K562 (cell line): ENCODE results near the gene CYB5R3.

Source experiments
- CBX2 ChIP-seq: fragments of 200-600 bp; sonication (generic); IDR thresholded peaks from one replicate; pipeline ENCODE4 v1.6.1; 2012; ENCODE audit warnings: mild to moderate bottlenecking, low read length, inconsistent platforms; ENCODE audit not compliant: insufficient read depth, poor library complexity, severe bottlenecking
- CBX3 ChIP-seq, 2 experiments: IDR thresholded peaks; 1 replicate in 1 of 2; 2 replicates in 1 of 2; pipeline ENCODE4 v1.6.1; 2012; ENCODE audit warnings: inconsistent platforms in 2 of 2, low read length in 2 of 2, borderline replicate concordance in 1 of 2, control low read depth in 1 of 2
- CREB5 ChIP-seq: fragments of 250-450 bp; sonication (Bioruptor Pico); IDR thresholded peaks from 2 replicates; pipeline ENCODE4 v1.5.0; 2020; ENCODE audit warnings: mild to moderate bottlenecking
- CTCF ChIP-seq, 3 experiments: IDR thresholded peaks in 2 of 3; conservative IDR thresholded peaks in 1 of 3; 2 replicates each; pipeline ENCODE4 v1.5.1; 2011 to 2012; ENCODE audit warnings: low read length in 3 of 3, mild to moderate bottlenecking in 3 of 3, control low read depth in 2 of 3, improper control_type of control experiment in 1 of 3, inconsistent platforms in 1 of 3, low read depth in 1 of 3, mixed read lengths in 1 of 3, moderate library complexity in 1 of 3; ENCODE audit not compliant: insufficient read depth in 2 of 3
- FOSL1 ChIP-seq: fragments of 200-800 bp; sonication (Bioruptor generic); conservative IDR thresholded peaks from 2 replicates; pipeline ENCODE4 v1.6.1; 2016; ENCODE audit warnings: missing genetic modification characterization, missing compliant biosample characterization
- FOXK2 ChIP-seq, 2 experiments: fragments of 450-650 bp; IDR thresholded peaks in 1 of 2; conservative IDR thresholded peaks in 1 of 2; 2 replicates each; pipeline ENCODE4 v1.6.1; 2016; ENCODE audit warnings: low read depth in 2 of 2, mild to moderate bottlenecking in 1 of 2
- HNRNPL ChIP-seq: fragments of 200-400 bp; formaldehyde crosslinking; IDR thresholded peaks from 2 replicates; pipeline ENCODE4 v1.6.1; 2017; ENCODE audit warnings: low read depth, mild to moderate bottlenecking, low read length
- JUN ChIP-seq, 2 experiments: sonication (generic) in 1 of 2; formaldehyde crosslinking in 1 of 2; IDR thresholded peaks; 2 replicates each; pipeline versions ENCODE4 v1.6.1 to v1.8.0; 2012 to 2022; ENCODE audit warnings: borderline replicate concordance in 2 of 2, mild to moderate bottlenecking in 2 of 2, improper control_type of control experiment in 1 of 2, low read depth in 1 of 2, low read length in 1 of 2, missing genetic modification reagents in 1 of 2
- MYC ChIP-seq, 2 experiments: fragments of 250-450 bp in 1 of 2; sonication (Bioruptor Pico) in 1 of 2; IDR thresholded peaks; 2 replicates each; pipeline versions ENCODE4 v1.5.1 to v1.6.1; 2012 to 2021; ENCODE audit warnings: low read depth in 2 of 2, borderline replicate concordance in 1 of 2, improper control_type of control experiment in 1 of 2, low read length in 1 of 2, mild to moderate bottlenecking in 1 of 2, moderate library complexity in 1 of 2
- NR2F6 ChIP-seq: fragments of 450-650 bp; formaldehyde crosslinking; IDR thresholded peaks from 2 replicates; pipeline ENCODE4 v1.4.0; 2020; ENCODE audit warnings: mild to moderate bottlenecking
- POLR2AphosphoS5 ChIP-seq: IDR thresholded peaks from 2 replicates; pipeline ENCODE4 v1.6.1; 2011; ENCODE audit warnings: mild to moderate bottlenecking, low read depth, low read length, moderate library complexity; ENCODE audit not compliant: control insufficient read depth, insufficient read depth
- SMARCC2 ChIP-seq: fragments of 450-650 bp; IDR thresholded peaks from 2 replicates; pipeline ENCODE4 v1.6.1; 2017; ENCODE audit warnings: antibody characterized with exemption, moderate library complexity, mild to moderate bottlenecking, low read depth
- U2AF1 ChIP-seq: fragments of 200-400 bp; formaldehyde crosslinking; optimal IDR thresholded peaks from 2 replicates; pipeline ENCODE3; 2017; ENCODE audit warnings: mild to moderate bottlenecking, low read depth, low read length, moderate library complexity

- TF ChIP-seq CBX3 (IDR thresholded peaks at IDR 0.05; ENCODE audit: borderline replicate concordance in 1 of 2, low read length in 2 of 2) = no peak
- no peak for TF ChIP-seq CBX2
- no peak for TF ChIP-seq SMARCC2
- no peak for TF ChIP-seq FOXK2 (conservative IDR thresholded peaks at IDR 0.05 in 1 of 2, IDR thresholded peaks at IDR 0.05 in 1 of 2; ENCODE audit: low read depth in 2 of 2)
- no peak for TF ChIP-seq POLR2AphosphoS5
- TF ChIP-seq NR2F6 (CRISPR knock-in tag) = no peak
- no peak for TF ChIP-seq HNRNPL
- TF ChIP-seq MYC (IDR thresholded peaks at IDR 0.05; ENCODE audit: low read depth, low read length) = no peak
- no peak for TF ChIP-seq MYC (CRISPR knock-in tag; IDR thresholded peaks at IDR 0.05; ENCODE audit: borderline replicate concordance, low read depth)
- no peak for TF ChIP-seq U2AF1
- TF ChIP-seq CREB5 = no peak
- no peak for TF ChIP-seq FOSL1 (tag)
- TF ChIP-seq CTCF (IDR thresholded peaks at IDR 0.05 in 2 of 3, conservative IDR thresholded peaks at IDR 0.05 in 1 of 3; ENCODE audit: insufficient read depth in 2 of 3, low read depth in 1 of 3, low read length in 3 of 3) = no peak
- no peak for TF ChIP-seq JUN (IDR thresholded peaks at IDR 0.05; ENCODE audit: borderline replicate concordance, low read depth, low read length)
- TF ChIP-seq JUN (CRISPR knock-in tag; IDR thresholded peaks at IDR 0.05; ENCODE audit: borderline replicate concordance) = no peak
These were observed 71.5 kb downstream of the CYB5R3 start for GRCh38 chr22:42577623-42578240.
